CD14-positive monocyte (primary cell): ENCODE measurements around the gene FBXL4. TPM values are rescaled to one million over a fixed set of nuclear protein-coding genes. Genes with fewer than 3 reads are reported as not detected.
A peak's percentile ranks its signal among the peaks of the same experiment; 100 is the strongest.

Experiments
- DNase-seq, 3 donors: peaks; one replicate each; pipeline ENCODE4 v3.0.0-alpha.2; 2011 to 2022
- H2AFZ ChIP-seq: 2 replicates; pipeline ENCODE4 v1.6.0; 2012; ENCODE audit warnings: mild to moderate bottlenecking, low read depth, low read length, inconsistent platforms; ENCODE audit not compliant: insufficient read depth, poor library complexity, severe bottlenecking
- H3K27ac ChIP-seq, 2 donors: 1 replicate in 1 of 2; 2 replicates in 1 of 2; pipeline ENCODE4 v1.5.1; 2012 to 2013; ENCODE audit warnings: low read length in 2 of 2, control low read depth in 1 of 2, inconsistent platforms in 1 of 2, low read depth in 1 of 2, mild to moderate bottlenecking in 1 of 2
- H3K27me3 ChIP-seq, 2 donors: one replicate each; pipeline versions ENCODE4 v1.6.0 to v1.6.1; 2011 to 2013; ENCODE audit warnings: low read length in 2 of 2; ENCODE audit not compliant: control insufficient read depth in 2 of 2, insufficient read depth in 2 of 2
- H3K36me3 ChIP-seq, 2 donors: replicated peaks in 1 of 2; 1 replicate in 1 of 2; 2 replicates in 1 of 2; pipeline versions ENCODE4 v1.5.1 to v1.6.1; 2012 to 2013; ENCODE audit warnings: low read length in 2 of 2, control low read depth in 1 of 2, inconsistent platforms in 1 of 2, mild to moderate bottlenecking in 1 of 2; ENCODE audit not compliant: insufficient read depth in 2 of 2, control insufficient read depth in 1 of 2
- H3K4me1 ChIP-seq, 2 donors: 1 replicate in 1 of 2; 2 replicates in 1 of 2; pipeline versions ENCODE4 v1.5.1 to v1.6.1; 2012 to 2013; ENCODE audit warnings: low read length in 2 of 2, control low read depth in 1 of 2, inconsistent platforms in 1 of 2, mild to moderate bottlenecking in 1 of 2, moderate library complexity in 1 of 2; ENCODE audit not compliant: insufficient read depth in 2 of 2, control insufficient read depth in 1 of 2
- H3K4me2 ChIP-seq: replicated peaks from 2 replicates; pipeline ENCODE3; 2012; ENCODE audit warnings: low read length, moderate library complexity, mild to moderate bottlenecking; ENCODE audit not compliant: poor library complexity, severe bottlenecking; ENCODE audit errors: extremely low read depth
- H3K4me3 ChIP-seq, 3 experiments: fragments of 200-600 bp in 1 of 3; sonication (generic) in 1 of 3; replicated peaks in 1 of 3; 1 replicate in 2 of 3; 2 replicates in 1 of 3; pipeline ENCODE4 v1.5.1; 2011 to 2013; ENCODE audit warnings: low read length in 3 of 3, mild to moderate bottlenecking in 3 of 3, control low read depth in 2 of 3, low read depth in 2 of 3, inconsistent platforms in 1 of 3, moderate library complexity in 1 of 3
- H3K79me2 ChIP-seq: 2 replicates; pipeline ENCODE4 v1.6.0; 2012; ENCODE audit warnings: mild to moderate bottlenecking, control low read depth, inconsistent platforms, low read length, moderate library complexity; ENCODE audit not compliant: insufficient read depth
- H3K9ac ChIP-seq: 2 replicates; pipeline ENCODE4 v1.6.0; 2017; ENCODE audit warnings: low read length, mild to moderate bottlenecking; ENCODE audit not compliant: insufficient read depth, poor library complexity, severe bottlenecking
- H3K9me3 ChIP-seq, 2 donors: replicated peaks in 1 of 2; 1 replicate in 1 of 2; 2 replicates in 1 of 2; pipeline versions ENCODE4 v1.5.1 to v1.6.1; 2012 to 2013; ENCODE audit warnings: low read length in 2 of 2, control low read depth in 1 of 2; ENCODE audit not compliant: control insufficient read depth in 1 of 2, insufficient read depth in 1 of 2
- H4K20me1 ChIP-seq: 2 replicates; pipeline ENCODE4 v1.6.0; 2012; ENCODE audit warnings: mild to moderate bottlenecking, low read length, control low read depth, moderate library complexity; ENCODE audit not compliant: insufficient read depth
- H3K27ac Mint-ChIP-seq, 7 donors: one replicate each; pipeline ENCODE4 v1.8.0; 2020; ENCODE audit warnings: mild to moderate bottlenecking in 7 of 7, mixed read lengths in 7 of 7, moderate library complexity in 6 of 7, inconsistent platforms in 2 of 7
- H3K27me3 Mint-ChIP-seq, 3 donors: one replicate each; pipeline ENCODE4 v1.8.0; 2021 to 2022; ENCODE audit warnings: low read depth in 3 of 3, mild to moderate bottlenecking in 3 of 3, mixed read lengths in 3 of 3, moderate library complexity in 3 of 3, inconsistent platforms in 1 of 3
- H3K36me3 Mint-ChIP-seq, 2 donors: one replicate each; pipeline ENCODE4 v1.8.0; 2020; ENCODE audit warnings: mixed read lengths in 2 of 2, inconsistent platforms in 1 of 2, mild to moderate bottlenecking in 1 of 2
- H3K4me1 Mint-ChIP-seq: one replicate; pipeline ENCODE4 v1.8.0; 2020; ENCODE audit warnings: mild to moderate bottlenecking, mixed read lengths
- H3K4me3 Mint-ChIP-seq, 2 donors: one replicate each; pipeline ENCODE4 v1.8.0; 2020; ENCODE audit warnings: mild to moderate bottlenecking in 2 of 2, mixed read lengths in 2 of 2, moderate library complexity in 1 of 2
- H3K9me3 Mint-ChIP-seq, 7 donors: one replicate each; pipeline ENCODE4 v1.8.0; 2020 to 2022; ENCODE audit warnings: mixed read lengths in 7 of 7, mild to moderate bottlenecking in 6 of 7, moderate library complexity in 6 of 7, inconsistent platforms in 2 of 7
- CTCF ChIP-seq: fragments of 200-600 bp; IDR thresholded peaks from one replicate; pipeline ENCODE4 v1.8.0; 2022; ENCODE audit warnings: antibody characterized with exemption, mild to moderate bottlenecking
- WGBS: methylation state at CpG from one replicate; pipeline ENCODE4 v1.1.5; 2013; ENCODE audit warnings: missing lambda C conversion rate; ENCODE audit not compliant: insufficient coverage; 5-methylcytosine and 5-hydroxymethylcytosine counted together
- intact Hi-C, 2 donors: fragments of 100-400 bp; cut with micrococcal nuclease; formaldehyde crosslinking; loops; one replicate each; pipeline versions ENCODE4 v1.15.0 to v1.15.1; 2023
- polyA plus RNA-seq, 3 donors: library from polyadenylated mRNA; depleted of rRNA in 1 of 3; unstranded in 2 of 3; stranded (reverse) in 1 of 3; fragments of 300-500 nt in 2 of 3; fragments of >200 nt in 1 of 3; fragmentation: Illumina TruSeq in 2 of 3; gene quantifications; 1 replicate in 2 of 3; 2 replicates in 1 of 3; pipeline ENCODE4 v1.2.3, GENCODE V29; 2012 to 2021

The FBXL4 gene
- polyA plus RNA-seq, 3 donors = 5.7 to 10.9 (median 8.6) TPM

GRCh38 chr6:98992535-98992934 is 44.8 kb upstream of the FBXL4 start:
- Histone ChIP-seq H2AFZ (no peak overlapping the region), H3K9ac (no peak overlapping the region), H3K27me3 (no peaks in the 10 kb centered on the region), H4K20me1 (no peaks in the 10 kb centered on the region), H3K27ac (no peak overlapping the region), H3K4me1 (no peaks in the 10 kb centered on the region), H3K4me3 (no peak overlapping the region), H3K36me3 (no peaks in the 10 kb centered on the region), H3K9me3 (no peaks in the 10 kb centered on the region), H3K79me2 (no peaks in the 10 kb centered on the region), H3K4me2 (no peak overlapping the region)
- no peaks in the 10 kb centered on the region for H3K36me3 Mint-ChIP-seq
- H3K4me3 Mint-ChIP-seq = peak overlapping the region in 1 of 2 donors; percentile 5
- no CpG with 5 or more reads among the region's 1 CpG for WGBS
- peaks cover 2 to 4% (median 4%) of the 10 kb centered on the region in 3 donors for H3K27me3 Mint-ChIP-seq
- H3K4me1 Mint-ChIP-seq = no peaks in the 10 kb centered on the region
- intact Hi-C loops = no loop called here
- peaks cover 0 to 3% (median 0%) of the 10 kb centered on the region in 7 donors for H3K9me3 Mint-ChIP-seq
- no peak for DNase-seq
- no peak overlapping the region for H3K27ac Mint-ChIP-seq
- TF ChIP-seq CTCF = no peak

GRCh38 chr6:98986071-98986615 is 38.4 kb upstream of the FBXL4 start:
- H3K27me3 ChIP-seq = no peaks in the 10 kb centered on the region
- H3K9me3 Mint-ChIP-seq = peaks cover 0 to 2% (median 0%) of the 10 kb centered on the region in 7 donors
- no peak overlapping the region for H2AFZ ChIP-seq
- H3K4me1 Mint-ChIP-seq = no peaks in the 10 kb centered on the region
- 100% methylated on average over 1 of the region's 1 CpG for WGBS
- H3K9me3 ChIP-seq = no peaks in the 10 kb centered on the region
- intact Hi-C loops = no loop called here
- no peaks in the 10 kb centered on the region for H3K4me1 ChIP-seq
- no peak overlapping the region for H3K27ac Mint-ChIP-seq
- no peak for TF ChIP-seq CTCF
- H3K36me3 ChIP-seq = no peaks in the 10 kb centered on the region
- H3K27ac ChIP-seq = no peak overlapping the region
- peaks cover 0 to 4% (median 2%) of the 10 kb centered on the region in 3 donors for H3K27me3 Mint-ChIP-seq
- no peak overlapping the region for H3K4me2 ChIP-seq
- H3K9ac ChIP-seq = no peak overlapping the region
- no peaks in the 10 kb centered on the region for H3K79me2 ChIP-seq
- no peaks in the 10 kb centered on the region for H4K20me1 ChIP-seq
- no peaks in the 10 kb centered on the region for H3K36me3 Mint-ChIP-seq
- H3K4me3 Mint-ChIP-seq = no peak overlapping the region
- H3K4me3 ChIP-seq = no peak overlapping the region
- DNase-seq = no peak
